ENCODE results near the gene PCBP4. TPM values are rescaled to one million over a fixed set of nuclear protein-coding genes. Genes with fewer than 3 reads are reported as not detected.

Gene PCBP4
- total RNA-seq (2014; rRNA removed; shearing (Covaris generic)) (71.2 and 91.2 TPM in 2 replicates), polyA plus RNA-seq (2016; fragmentation: Nextera tagmentation; extraction: Ambion mirVana) (40.4 and 45.0 TPM in 2 replicates)

- peak; percentile 70 for DNase-seq
- peak within 1 kb of the TSS; percentile 84 for H3K9ac ChIP-seq
- H3K4me1 ChIP-seq (ENCODE audit: insufficient read depth): 0 out of 2 replicates have a peak, but pooled peaks cover 6% of the 10 kb centered on the region
- peaks cover 8% of the 10 kb centered on the region for H3F3A ChIP-seq (ENCODE audit: insufficient read depth)
- peak within 1 kb of the TSS; percentile 87 for H3K4me3 ChIP-seq
- peak within 1 kb of the TSS; percentile 68 for H2AFZ ChIP-seq
- in situ Hi-C loops (cut with MboI): no loop called here
- no peak for TF ChIP-seq EZH2phosphoT487 (IDR thresholded peaks at IDR 0.05; ENCODE audit: insufficient read depth, low read depth)
- no peak for TF ChIP-seq EZH2 (IDR thresholded peaks at IDR 0.05; ENCODE audit: insufficient read depth, poor library complexity, severe bottlenecking)
- H3K27me3 ChIP-seq (replicated peaks; ENCODE audit: insufficient read depth): no peaks in the 10 kb centered on the region
- 1% methylated on average over 21 to 46 of the region's 90 CpGs for WGBS, 2 experiments (ENCODE audit: low coverage in 1 of 2, low lambda C conversion rate in 2 of 2, missing lambda C conversion rate in 2 of 2)
- H3K27ac ChIP-seq: peak within 1 kb of the TSS; percentile 58
- no peaks in the 10 kb centered on the region for H4K20me1 ChIP-seq (ENCODE audit: insufficient read depth)
- peak within 1 kb of the TSS; percentile 95 for H3K4me2 ChIP-seq (ENCODE audit: unreplicated experiment)
- H3K9me2 ChIP-seq (ENCODE audit: insufficient read depth): no peaks in the 10 kb centered on the region
- no peaks in the 10 kb centered on the region for H3K36me3 ChIP-seq (ENCODE audit: low read depth)
- no peaks in the 10 kb centered on the region for H3K9me3 ChIP-seq (ENCODE audit: low read depth)
- peaks cover 33% of the 10 kb centered on the region for H3K79me2 ChIP-seq (ENCODE audit: insufficient read depth)
Measured at GRCh38 chr3:51967384-51968169, at the start of gene PCBP4. Gene PCBP4 (minus strand): TSS chr3:51967454. CDS start chr3:51961240, 6,214 bp downstream.

DNA sequence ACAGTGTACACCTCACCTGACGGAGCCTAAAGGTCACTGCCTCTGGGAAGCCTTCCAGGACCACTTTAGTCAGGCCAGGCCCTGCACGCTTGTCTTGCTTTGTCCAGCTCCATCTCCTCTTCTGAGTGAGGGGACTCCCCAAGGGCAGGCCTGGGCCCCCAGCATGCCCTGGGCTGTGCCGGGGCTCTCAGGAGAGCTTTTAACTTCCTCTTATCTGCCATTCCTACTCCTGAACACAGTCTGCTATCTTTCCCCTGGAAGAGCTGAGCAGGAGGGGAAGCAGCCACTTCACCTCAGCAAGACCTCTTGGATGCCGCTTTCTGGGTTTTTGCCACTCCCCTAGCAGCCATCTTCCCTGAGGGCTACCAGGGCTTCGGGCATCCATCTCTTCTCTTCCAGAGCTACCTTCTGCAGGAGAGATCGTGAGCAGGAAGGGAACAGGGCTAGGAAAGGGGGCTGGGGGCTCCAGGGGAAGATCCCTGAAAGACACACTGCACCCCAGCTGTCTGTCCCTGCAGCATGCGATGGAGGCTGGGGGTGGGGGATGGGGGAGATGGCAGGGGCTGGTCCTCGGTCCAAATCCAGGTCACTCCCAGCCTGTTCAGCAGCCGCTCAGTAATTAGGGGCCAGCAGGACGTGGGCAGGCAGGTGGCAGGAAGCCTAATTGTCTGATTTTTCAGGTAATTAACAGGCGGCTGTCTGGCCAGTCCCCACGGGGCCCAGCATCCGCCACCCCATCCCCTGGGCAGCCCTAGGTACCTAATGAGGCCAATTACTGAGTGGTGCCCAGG, 48.4 kb upstream of the PCBP4 start:
- Histone ChIP-seq H3K4me1 (ENCODE audit: insufficient read depth) (no peaks in the 10 kb centered on the region), H3K9ac (no peak overlapping the region), H3K27ac (no peak overlapping the region), H2AFZ (no peak overlapping the region), H4K20me1 (ENCODE audit: insufficient read depth) (no peaks in the 10 kb centered on the region), H3K36me3 (ENCODE audit: low read depth) (no peaks in the 10 kb centered on the region), H3K79me2 (ENCODE audit: insufficient read depth) (no peaks in the 10 kb centered on the region), H3K4me2 (ENCODE audit: unreplicated experiment) (no peak overlapping the region), H3K4me3 (no peak overlapping the region), H3K27me3 (replicated peaks; ENCODE audit: insufficient read depth) (no peaks in the 10 kb centered on the region), H3F3A (ENCODE audit: insufficient read depth) (no peaks in the 10 kb centered on the region), H3K9me3 (ENCODE audit: low read depth) (no peaks in the 10 kb centered on the region), H3K9me2 (ENCODE audit: insufficient read depth) (no peaks in the 10 kb centered on the region)
- TF ChIP-seq EZH2 (IDR thresholded peaks at IDR 0.05; ENCODE audit: insufficient read depth, poor library complexity, severe bottlenecking) (no peak), EZH2phosphoT487 (IDR thresholded peaks at IDR 0.05; ENCODE audit: insufficient read depth, low read depth) (no peak)
- DNase-seq: no peak
- WGBS, 2 experiments (ENCODE audit: low coverage in 1 of 2, low lambda C conversion rate in 2 of 2, missing lambda C conversion rate in 2 of 2): 79 to 82% methylated on average over 12 to 13 of the region's 13 CpGs
- in situ Hi-C loops (cut with MboI): no loop called here

DNA sequence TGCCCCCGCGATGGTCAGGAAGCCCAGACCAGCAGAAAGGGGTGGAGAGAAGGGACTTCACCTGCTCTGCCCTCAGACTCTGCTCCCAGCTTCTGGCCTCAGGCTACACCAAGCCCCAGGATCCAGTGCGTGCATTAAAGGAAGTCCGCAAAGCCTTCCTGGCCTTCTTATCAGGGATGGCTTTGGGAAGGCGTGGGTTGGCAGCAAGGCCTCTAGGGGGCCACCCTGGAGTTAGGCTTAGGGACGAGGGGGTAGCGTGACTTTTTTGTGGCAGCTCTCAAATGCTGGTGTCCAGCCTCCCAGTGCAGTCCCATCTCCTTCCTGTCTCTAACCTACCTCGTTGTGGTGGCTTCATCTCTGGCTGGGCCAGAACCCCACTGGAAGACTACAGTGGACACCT, 47.4 kb upstream of the PCBP4 start:
- 92 to 93% methylated on average over 8 of the region's 8 CpGs for WGBS, 2 experiments (ENCODE audit: low coverage in 1 of 2, low lambda C conversion rate in 2 of 2, missing lambda C conversion rate in 2 of 2)
- H3K4me1 ChIP-seq (ENCODE audit: insufficient read depth): no peaks in the 10 kb centered on the region
- no peaks in the 10 kb centered on the region for H3K9me3 ChIP-seq (ENCODE audit: low read depth)
- no peak overlapping the region for H3K4me2 ChIP-seq (ENCODE audit: unreplicated experiment)
- H3F3A ChIP-seq (ENCODE audit: insufficient read depth): no peaks in the 10 kb centered on the region
- H3K4me3 ChIP-seq: no peak overlapping the region
- in situ Hi-C loops (cut with MboI): no loop called here
- no peaks in the 10 kb centered on the region for H3K79me2 ChIP-seq (ENCODE audit: insufficient read depth)
- no peak overlapping the region for H3K27ac ChIP-seq
- H3K27me3 ChIP-seq (replicated peaks; ENCODE audit: insufficient read depth): no peaks in the 10 kb centered on the region
- no peaks in the 10 kb centered on the region for H4K20me1 ChIP-seq (ENCODE audit: insufficient read depth)
- no peaks in the 10 kb centered on the region for H3K9me2 ChIP-seq (ENCODE audit: insufficient read depth)
- peak; percentile 33 for DNase-seq
- H3K9ac ChIP-seq: no peak overlapping the region
- no peak overlapping the region for H2AFZ ChIP-seq
- TF ChIP-seq EZH2phosphoT487 (IDR thresholded peaks at IDR 0.05; ENCODE audit: insufficient read depth, low read depth) (no peak), EZH2 (IDR thresholded peaks at IDR 0.05; ENCODE audit: insufficient read depth, poor library complexity, severe bottlenecking) (no peak)
- H3K36me3 ChIP-seq (ENCODE audit: low read depth): no peaks in the 10 kb centered on the region

DNA sequence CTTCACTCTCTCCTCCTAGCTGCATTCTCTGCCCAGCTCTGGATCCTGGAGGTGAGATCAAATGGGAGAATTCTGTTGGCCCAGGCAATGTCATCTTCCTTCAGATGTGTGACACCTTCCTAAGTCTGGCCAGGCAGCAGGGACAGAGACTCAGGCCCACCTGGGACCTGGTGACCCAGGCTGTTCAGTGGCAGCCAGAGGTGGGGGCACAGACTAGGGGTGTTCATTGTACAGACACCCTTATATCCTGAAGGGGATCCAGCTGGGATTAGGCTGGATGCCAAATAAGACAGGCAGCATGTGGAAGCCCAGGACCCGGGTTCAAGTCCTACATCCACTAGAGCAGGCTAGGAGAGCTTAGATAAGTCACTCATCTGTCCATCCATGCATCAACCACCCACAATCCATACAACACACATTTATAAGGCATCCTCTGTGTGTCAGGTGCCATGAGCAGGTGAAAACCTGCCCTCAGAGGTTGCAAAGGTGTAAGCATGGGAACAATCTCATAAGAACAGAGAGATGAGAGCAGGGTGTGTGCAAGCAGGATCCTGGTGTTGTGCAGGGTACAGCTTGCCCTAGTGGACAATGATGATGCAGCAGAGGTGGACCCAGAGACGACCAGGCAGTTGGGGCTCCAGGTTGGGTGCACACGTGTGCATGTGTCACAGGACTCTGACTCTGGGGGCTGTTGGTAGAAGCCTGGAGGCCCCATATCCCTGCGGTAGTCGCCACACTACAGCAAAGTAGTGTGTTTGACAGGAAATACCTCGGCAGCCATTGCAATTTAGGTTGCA, 46.7 kb upstream of the PCBP4 start:
- in situ Hi-C loops (cut with MboI): no loop called here
- Histone ChIP-seq H3K4me2 (ENCODE audit: unreplicated experiment) (no peak overlapping the region), H3K36me3 (ENCODE audit: low read depth) (no peaks in the 10 kb centered on the region), H3K9ac (no peak overlapping the region), H2AFZ (no peak overlapping the region), H3F3A (ENCODE audit: insufficient read depth) (no peaks in the 10 kb centered on the region), H3K4me1 (ENCODE audit: insufficient read depth) (no peaks in the 10 kb centered on the region), H3K27ac (no peak overlapping the region), H3K79me2 (ENCODE audit: insufficient read depth) (no peaks in the 10 kb centered on the region), H3K9me2 (ENCODE audit: insufficient read depth) (no peaks in the 10 kb centered on the region), H3K4me3 (no peak overlapping the region), H4K20me1 (ENCODE audit: insufficient read depth) (no peaks in the 10 kb centered on the region), H3K9me3 (ENCODE audit: low read depth) (no peaks in the 10 kb centered on the region), H3K27me3 (replicated peaks; ENCODE audit: insufficient read depth) (no peaks in the 10 kb centered on the region)
- 79 to 80% methylated on average over 6 of the region's 6 CpGs for WGBS, 2 experiments (ENCODE audit: low coverage in 1 of 2, low lambda C conversion rate in 2 of 2, missing lambda C conversion rate in 2 of 2)
- TF ChIP-seq EZH2phosphoT487 (IDR thresholded peaks at IDR 0.05; ENCODE audit: insufficient read depth, low read depth): no peak
- TF ChIP-seq EZH2 (IDR thresholded peaks at IDR 0.05; ENCODE audit: insufficient read depth, poor library complexity, severe bottlenecking): no peak
- no peak for DNase-seq

Measured in GM23248 (cell line).